Tibial nerve (tissue), 4 donors: ENCODE measurements around the gene SNRNP25. TPM values are rescaled to one million over a fixed set of nuclear protein-coding genes. Genes with fewer than 3 reads are reported as not detected.

Source experiments
- DNase-seq, 2 donors: peaks; one replicate each; pipeline ENCODE4 v3.0.0-alpha.2; 2019; ENCODE audit warnings: low spot score in 2 of 2
- H3K27ac ChIP-seq, 4 donors: fragments of 200-600 bp; sonication (generic) in 3 of 4; one replicate each; pipeline ENCODE4 v1.5.1; 2017 to 2019; ENCODE audit warnings: mild to moderate bottlenecking in 1 of 4
- H3K27me3 ChIP-seq, 2 donors: fragments of 200-600 bp; sonication (generic) in 1 of 2; one replicate each; pipeline versions ENCODE4 v1.5.1 to v1.6.0; 2017 to 2019
- H3K36me3 ChIP-seq, 3 donors: fragments of 200-600 bp; sonication (generic); one replicate each; pipeline ENCODE4 v1.5.1; 2018 to 2019
- H3K4me1 ChIP-seq, 4 donors: fragments of 200-600 bp; sonication (generic) in 3 of 4; one replicate each; pipeline ENCODE4 v1.5.1; 2017 to 2019
- H3K4me3 ChIP-seq, 4 donors: fragments of 200-600 bp; sonication (generic) in 3 of 4; one replicate each; pipeline ENCODE4 v1.5.1; 2017 to 2019; ENCODE audit warnings: mild to moderate bottlenecking in 1 of 4, moderate library complexity in 1 of 4
- H3K9me3 ChIP-seq, 4 donors: fragments of 200-600 bp; sonication (generic) in 3 of 4; one replicate each; pipeline ENCODE4 v1.5.1; 2017 to 2019
- CTCF ChIP-seq, 5 experiments: fragments of 200-600 bp in 3 of 5; fragments of 450-650 bp in 2 of 5; sonication (generic) in 3 of 5; IDR thresholded peaks; one replicate each; pipeline ENCODE4 v1.5.1; 2016 to 2019; ENCODE audit warnings: antibody characterized with exemption in 5 of 5, mild to moderate bottlenecking in 3 of 5, moderate library complexity in 2 of 5
- EP300 ChIP-seq, 2 donors: sonication (generic); formaldehyde crosslinking; IDR thresholded peaks; one replicate each; pipeline ENCODE4 v1.6.1; 2017; ENCODE audit warnings: antibody characterized with exemption in 2 of 2, mild to moderate bottlenecking in 1 of 2
- POLR2A ChIP-seq, 2 donors: fragments of 450-650 bp; IDR thresholded peaks; one replicate each; pipeline ENCODE4 v1.6.1; 2017; ENCODE audit warnings: antibody characterized with exemption in 2 of 2, mild to moderate bottlenecking in 2 of 2, moderate library complexity in 2 of 2
- WGBS, 2 donors: methylation state at CpG; one replicate each; pipeline ENCODE4 v1.1.5; 2018; 5-methylcytosine and 5-hydroxymethylcytosine counted together
- total RNA-seq, 4 donors: library from RNA; depleted of rRNA; stranded (reverse); fragments of >200 nt; gene quantifications; one replicate each; pipeline ENCODE4 v1.1.0, GENCODE V29; 2016

SNRNP25 gene
- total RNA-seq, 4 donors from 2014 or later: 9.3 to 21.6 (median 15.7) TPM

DNA sequence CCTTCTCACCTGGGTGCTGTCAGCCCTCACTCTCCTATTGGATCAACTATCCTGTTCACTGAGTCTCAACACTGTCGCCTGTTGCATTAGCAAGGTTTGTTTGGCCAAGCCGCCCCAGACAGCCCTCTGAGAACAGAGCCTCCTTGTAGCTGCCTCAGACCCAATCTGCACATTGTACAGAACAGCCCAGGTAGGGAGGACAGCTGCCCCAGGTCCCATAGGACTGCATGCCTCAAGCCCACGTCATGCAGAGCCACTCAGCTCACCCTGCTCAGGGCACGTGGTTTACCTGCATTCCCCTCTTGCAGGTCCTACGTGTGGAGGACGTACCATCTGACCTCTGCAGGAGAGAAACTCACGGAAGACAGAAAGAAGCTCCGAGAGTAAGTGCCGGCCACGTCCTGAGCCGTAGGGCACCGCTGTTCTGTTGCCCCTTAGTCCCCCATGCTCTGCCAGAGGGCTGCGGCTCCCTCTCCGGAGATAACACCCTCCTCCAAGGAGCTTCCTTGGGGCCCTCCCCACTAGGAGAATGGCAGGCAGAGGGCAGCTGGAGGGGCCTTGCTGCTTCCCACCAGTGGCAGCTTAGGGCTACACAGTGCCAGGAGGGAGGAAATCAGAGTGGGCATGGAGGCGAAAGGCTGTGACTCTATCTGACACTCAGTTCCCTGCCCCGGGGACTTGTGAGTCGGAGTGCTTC lies 2.8 kb downstream of the SNRNP25 start:
- Histone ChIP-seq H3K36me3 (peaks cover 0 to 65% (median 10%) of the 10 kb centered on the region in 3 donors), H3K27ac (peak overlapping the region in 1 of 4 donors; percentile 28)
- no peak for TF ChIP-seq POLR2A (IDR thresholded peaks at IDR 0.05)

GRCh38 chr16:57711-58110 lies 4.1 kb downstream of the SNRNP25 start:
- H3K4me3 ChIP-seq: no peak overlapping the region
- 47 to 55% methylated on average over 7 to 8 of the region's 8 CpGs for WGBS, 2 donors
- peaks cover 0 to 79% (median 12%) of the 10 kb centered on the region in 3 donors for H3K36me3 ChIP-seq
- DNase-seq: no peak
- H3K27me3 ChIP-seq: no peaks in the 10 kb centered on the region
- peak overlapping the region in 1 of 4 donors; percentile 33 for H3K27ac ChIP-seq
- TF ChIP-seq CTCF (IDR thresholded peaks at IDR 0.05) (no peak), EP300 (IDR thresholded peaks at IDR 0.05) (no peak), POLR2A (IDR thresholded peaks at IDR 0.05) (no peak)
- H3K9me3 ChIP-seq: no peaks in the 10 kb centered on the region
- H3K4me1 ChIP-seq: peaks cover 0 to 22% (median 3%) of the 10 kb centered on the region in 4 donors

More for the DNA sequence above, 2.8 kb downstream of the SNRNP25 start:
- H3K4me3 ChIP-seq: no peak overlapping the region
- 76 to 86% methylated on average over 16 to 17 of the region's 17 CpGs for WGBS, 2 donors
- H3K9me3 ChIP-seq: no peaks in the 10 kb centered on the region
- H3K4me1 ChIP-seq: peaks cover 0 to 34% (median 7%) of the 10 kb centered on the region in 4 donors
- DNase-seq: no peak
- H3K27me3 ChIP-seq: no peaks in the 10 kb centered on the region

DNA sequence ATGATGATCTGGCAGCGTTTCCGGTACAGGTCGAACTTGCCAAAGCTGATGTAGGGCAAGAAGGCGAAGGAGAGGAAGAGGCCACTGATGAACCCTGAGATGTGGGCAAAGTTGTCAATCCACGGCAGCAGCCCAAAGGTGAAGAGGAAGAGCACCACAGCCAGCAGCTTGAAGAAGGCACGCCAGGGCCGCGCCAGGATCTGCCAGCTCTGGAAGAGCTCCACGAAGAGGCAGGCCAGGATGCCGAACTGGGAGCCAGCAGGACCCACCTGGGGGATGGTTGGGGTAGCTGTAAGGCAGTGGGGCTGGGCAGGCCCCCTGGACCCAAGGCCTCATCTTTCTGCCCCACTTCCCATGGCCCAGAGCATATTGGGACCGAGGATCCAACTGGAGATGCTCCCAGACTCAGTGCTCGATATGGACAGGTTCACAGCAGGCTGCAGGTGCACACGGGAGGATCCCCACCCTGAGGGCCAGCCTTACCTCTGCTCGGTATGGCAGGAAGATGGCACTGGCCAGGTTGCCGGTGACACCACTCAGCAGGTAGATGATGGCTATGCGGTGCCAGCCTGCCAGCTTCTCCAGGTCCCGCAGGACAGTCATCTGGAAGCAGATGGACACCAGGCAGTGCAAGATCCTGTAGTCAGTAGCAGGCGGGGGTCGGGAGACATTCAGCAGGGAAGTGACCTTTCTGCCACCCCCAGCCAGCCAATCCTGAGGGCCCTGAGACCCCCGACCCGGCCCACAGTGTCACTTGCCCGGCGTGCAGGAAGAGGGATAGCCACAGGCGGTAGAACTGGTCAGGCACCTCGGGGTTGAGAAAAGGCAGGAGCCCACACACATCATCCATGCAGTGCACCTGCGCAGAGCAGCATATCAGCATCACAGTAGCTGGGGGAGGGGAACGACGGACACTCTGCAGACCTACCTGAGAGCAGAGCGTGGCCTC lies 5.1 kb downstream of the SNRNP25 start:
- H3K27ac ChIP-seq: no peak overlapping the region
- peaks cover 0 to 19% (median 2%) of the 10 kb centered on the region in 4 donors for H3K4me1 ChIP-seq
- WGBS, 2 donors: 78 to 84% methylated on average over 21 to 26 of the region's 29 CpGs
- H3K9me3 ChIP-seq: no peaks in the 10 kb centered on the region
- DNase-seq: no peak
- H3K36me3 ChIP-seq: peaks cover 0 to 89% (median 12%) of the 10 kb centered on the region in 3 donors
- no peak overlapping the region for H3K4me3 ChIP-seq
- H3K27me3 ChIP-seq: no peaks in the 10 kb centered on the region
- TF ChIP-seq EP300 (IDR thresholded peaks at IDR 0.05) (no peak), CTCF (IDR thresholded peaks at IDR 0.05) (no peak), POLR2A (IDR thresholded peaks at IDR 0.05) (no peak)

GRCh38 chr16:59440-60059 lies 5.9 kb downstream of the SNRNP25 start:
- Histone ChIP-seq H3K4me1 (peaks cover 0 to 17% (median under 1%) of the 10 kb centered on the region in 4 donors), H3K4me3 (no peak overlapping the region), H3K27me3 (no peaks in the 10 kb centered on the region), H3K36me3 (peaks cover 0 to 97% (median 12%) of the 10 kb centered on the region in 3 donors), H3K27ac (no peak overlapping the region), H3K9me3 (no peaks in the 10 kb centered on the region)
- TF ChIP-seq CTCF (IDR thresholded peaks at IDR 0.05) (no peak), EP300 (IDR thresholded peaks at IDR 0.05) (no peak), POLR2A (IDR thresholded peaks at IDR 0.05) (no peak)
- 83 to 90% methylated on average over 7 to 13 of the region's 14 CpGs for WGBS, 2 donors
- DNase-seq: no peak

- no peak overlapping the region for H3K27ac ChIP-seq
- H3K4me3 ChIP-seq: no peak overlapping the region
- no peaks in the 10 kb centered on the region for H3K9me3 ChIP-seq
- no peak for DNase-seq
- H3K4me1 ChIP-seq: peaks cover 0 to 22% (median 0%) of the 10 kb centered on the region in 4 donors
- WGBS, 2 donors: 76 to 77% methylated on average over 11 of the region's 11 CpGs
- H3K36me3 ChIP-seq: peaks cover 0 to 98% (median 12%) of the 10 kb centered on the region in 3 donors
- H3K27me3 ChIP-seq: no peaks in the 10 kb centered on the region
- TF ChIP-seq POLR2A (IDR thresholded peaks at IDR 0.05): no peak
- TF ChIP-seq EP300 (IDR thresholded peaks at IDR 0.05): no peak
- TF ChIP-seq CTCF (IDR thresholded peaks at IDR 0.05): no peak
These were observed 6.5 kb downstream of the SNRNP25 start for GRCh38 chr16:60166-60565.
